Activated B cell treated with CpG ODN at 0.5 μM for 24 hours (primary cell): ENCODE measurements around the gene RAB3IL1. TPM values are rescaled to one million over a fixed set of nuclear protein-coding genes. Genes with fewer than 3 reads are reported as not detected.

Experiments used
- ATAC-seq: fragments of 200-7000 bp; cut with Tn5 transposase; one replicate; pipeline ENCODE4 v1.10.0; 2021; ENCODE audit warnings: low read depth, mild to moderate bottlenecking, moderate library complexity
- CTCF ChIA-PET: fragments of 350-600 bp; sonication (Branson Sonifier 250); formaldehyde crosslinking; loops from one replicate; lab custom pipeline; 2021; ENCODE audit warnings: antibody characterized with exemption; lab: Charles Lee
- POLR2A ChIA-PET: fragments of 350-600 bp; sonication (Branson Sonifier 250); formaldehyde crosslinking; loops from one replicate; lab custom pipeline; 2021; ENCODE audit warnings: antibody characterized with exemption; lab: Charles Lee
- DNase-seq: peaks from one replicate; pipeline ENCODE4 v3.0.0; 2022
- H3K27ac Mint-ChIP-seq: one replicate; pipeline ENCODE4 v1.8.0; 2020; ENCODE audit warnings: mixed read lengths
- H3K27me3 Mint-ChIP-seq: one replicate; pipeline ENCODE4 v1.8.0; 2021; ENCODE audit warnings: mixed read lengths
- H3K36me3 Mint-ChIP-seq: one replicate; pipeline ENCODE4 v1.8.0; 2021; ENCODE audit warnings: low read depth, mixed read lengths
- H3K4me1 Mint-ChIP-seq: one replicate; pipeline ENCODE4 v1.8.0; 2021; ENCODE audit warnings: mixed read lengths
- H3K4me3 Mint-ChIP-seq: one replicate; pipeline ENCODE4 v1.8.0; 2020; ENCODE audit warnings: mild to moderate bottlenecking, mixed read lengths
- H3K9me3 Mint-ChIP-seq: one replicate; pipeline ENCODE4 v1.8.0; 2020; ENCODE audit warnings: mixed read lengths
- CTCF ChIP-seq: fragments of 200-600 bp; IDR thresholded peaks from one replicate; pipeline ENCODE4 v1.8.0; 2022; ENCODE audit warnings: antibody characterized with exemption, mild to moderate bottlenecking
- intact Hi-C: fragments of 100-400 bp; cut with micrococcal nuclease; formaldehyde crosslinking; loops from one replicate; pipeline ENCODE4 v1.15.1; 2024
- total RNA-seq: library from RNA; stranded (reverse); gene quantifications from 2 replicates; pipeline ENCODE4 v1.2.3, GENCODE V29; 2022

RAB3IL1 gene
- total RNA-seq, 1 donor from 2014 or later: not detected

- no peak for TF ChIP-seq CTCF
- H3K36me3 Mint-ChIP-seq: peaks cover 24% of the 10 kb centered on the region
- H3K27ac Mint-ChIP-seq: no peak overlapping the region
- no peaks in the 10 kb centered on the region for H3K9me3 Mint-ChIP-seq
- ChIA-PET CTCF (interaction anchor here (0.8 to 7.0 kb wide), 4 partner anchors 22 to 233 kb away, joined by 3 to 57 read pairs (median 4); no protein-coding TSS in a partner anchor), POLR2A (interaction anchor here (0.7 kb wide), 1 partner anchor 11 kb away, joined by 7 read pairs; no protein-coding TSS in a partner anchor)
- DNase-seq: no peak
- no peaks in the 10 kb centered on the region for H3K27me3 Mint-ChIP-seq
- no peak overlapping the region for H3K4me3 Mint-ChIP-seq
- no peak for ATAC-seq
- peaks cover 22% of the 10 kb centered on the region for H3K4me1 Mint-ChIP-seq
- intact Hi-C loops: no loop called here
Observed at GRCh38 chr11:61874853-61875252, 42.5 kb downstream of the RAB3IL1 start.

- H3K36me3 Mint-ChIP-seq: peaks cover 24% of the 10 kb centered on the region
- ATAC-seq (no peak), DNase-seq (no peak)
- no peak for TF ChIP-seq CTCF
- no peak overlapping the region for H3K4me3 Mint-ChIP-seq
- no peaks in the 10 kb centered on the region for H3K27me3 Mint-ChIP-seq
- ChIA-PET POLR2A (interaction anchor here (0.7 kb wide), 1 partner anchor 11 kb away, joined by 7 read pairs; no protein-coding TSS in a partner anchor), CTCF (interaction anchor here (1.2 to 7.0 kb wide), 4 partner anchors 23 to 234 kb away, joined by 4 to 78 read pairs (median 31); partner anchors contain the start of gene BEST1)
- no peak overlapping the region for H3K27ac Mint-ChIP-seq
- H3K9me3 Mint-ChIP-seq: no peaks in the 10 kb centered on the region
- H3K4me1 Mint-ChIP-seq: peaks cover 18% of the 10 kb centered on the region
- intact Hi-C loops: no loop called here
Observed at GRCh38 chr11:61874377-61874809, 43.0 kb downstream of the RAB3IL1 start.

GRCh38 chr11:61873588-61874376, 43.6 kb downstream of the RAB3IL1 start:
- Mint-ChIP-seq H3K27ac (no peak overlapping the region), H3K36me3 (peaks cover 24% of the 10 kb centered on the region), H3K4me1 (peaks cover 12% of the 10 kb centered on the region), H3K27me3 (no peaks in the 10 kb centered on the region), H3K4me3 (no peak overlapping the region), H3K9me3 (no peaks in the 10 kb centered on the region)
- ChIA-PET CTCF (interaction anchor here (1.2 to 7.0 kb wide), 6 partner anchors 23 to 234 kb away, joined by 5 to 104 read pairs (median 47); partner anchors contain the start of gene BEST1), POLR2A (interaction anchor here (2.3 kb wide), 1 partner anchor 208 kb away, joined by 8 read pairs; no protein-coding TSS in a partner anchor)
- no peak for ATAC-seq
- TF ChIP-seq CTCF: no peak
- DNase-seq: no peak
- intact Hi-C loops: no loop called here

GRCh38 chr11:61872935-61873565, 44.3 kb downstream of the RAB3IL1 start:
- POLR2A ChIA-PET: interaction anchor here (2.3 kb wide), 1 partner anchor 209 kb away, joined by 8 read pairs; no protein-coding TSS in a partner anchor

More at GRCh38 chr11:61872935-61873565, 44.3 kb downstream of the RAB3IL1 start:
- no peaks in the 10 kb centered on the region for H3K9me3 Mint-ChIP-seq
- no peak overlapping the region for H3K4me3 Mint-ChIP-seq
- H3K4me1 Mint-ChIP-seq: peaks cover 12% of the 10 kb centered on the region
- no peak for TF ChIP-seq CTCF
- DNase-seq (no peak), ATAC-seq (no peak)
- CTCF ChIA-PET: interaction anchor here (1.0 to 7.0 kb wide), 7 partner anchors 24 to 235 kb away, joined by 3 to 104 read pairs (median 37); partner anchors contain the start of gene BEST1
- H3K27ac Mint-ChIP-seq: no peak overlapping the region
- H3K27me3 Mint-ChIP-seq: no peaks in the 10 kb centered on the region
- H3K36me3 Mint-ChIP-seq: peaks cover 19% of the 10 kb centered on the region
- intact Hi-C loops: no loop called here
